ENCODE measurements around the gene IRF2BP2.

IRF2BP2 gene

DNA sequence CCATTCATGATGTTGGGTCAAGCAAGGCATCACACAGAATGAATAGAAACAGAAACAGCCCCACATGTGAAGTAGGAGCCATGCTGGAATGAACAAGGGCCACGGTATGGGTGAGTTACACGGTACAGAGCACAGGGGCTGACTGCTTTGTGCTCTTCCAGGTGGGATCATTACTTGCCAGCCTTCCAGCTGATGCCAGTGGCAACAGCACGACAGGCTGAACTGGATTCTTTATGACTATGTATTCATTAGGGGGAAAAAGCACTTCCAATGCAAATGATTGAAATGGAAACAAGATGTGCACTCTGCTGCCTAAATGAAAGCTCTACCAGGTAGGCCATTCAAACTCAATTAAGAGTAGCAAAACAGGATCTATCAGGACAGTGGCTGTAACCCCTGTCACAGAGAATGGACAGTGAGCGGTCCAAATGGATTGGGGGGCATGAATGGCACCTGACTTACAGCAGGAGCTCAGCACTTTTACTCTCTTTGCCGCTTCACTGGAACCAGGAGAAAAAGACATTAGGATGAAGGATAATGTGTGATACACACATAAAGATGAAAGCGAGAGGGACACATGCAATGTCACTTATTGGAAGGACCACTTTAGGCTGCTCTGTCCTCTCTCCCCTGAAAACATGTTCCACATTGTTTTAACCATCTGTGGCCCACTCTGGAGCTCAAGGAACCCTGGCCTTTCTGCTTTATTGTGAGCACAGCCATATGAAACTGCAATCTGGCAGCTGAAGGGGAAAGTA is 23.4 kb upstream of the IRF2BP2 start:
- no peak for DNase-seq

DNA sequence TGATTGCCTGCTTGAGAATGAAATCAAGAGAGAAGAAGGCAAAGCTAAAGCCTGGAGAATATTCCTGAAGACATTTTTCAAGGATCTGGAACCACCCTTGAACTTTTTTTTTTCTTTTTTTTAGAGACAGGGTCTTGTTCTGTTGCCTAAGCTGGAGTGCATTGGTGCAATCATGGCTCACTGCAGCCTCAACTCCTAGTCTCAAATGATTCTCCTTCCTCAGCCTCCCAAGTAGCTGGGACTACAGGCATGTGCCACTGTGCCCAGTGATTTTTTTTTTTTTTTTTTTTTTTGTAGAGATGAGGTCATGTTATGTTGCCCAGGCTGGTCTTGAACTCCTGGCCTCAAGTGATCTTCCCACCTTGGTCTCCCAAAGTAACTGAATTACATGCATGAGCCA is 22.2 kb upstream of the IRF2BP2 start:
- DNase-seq, result no peak

DNA sequence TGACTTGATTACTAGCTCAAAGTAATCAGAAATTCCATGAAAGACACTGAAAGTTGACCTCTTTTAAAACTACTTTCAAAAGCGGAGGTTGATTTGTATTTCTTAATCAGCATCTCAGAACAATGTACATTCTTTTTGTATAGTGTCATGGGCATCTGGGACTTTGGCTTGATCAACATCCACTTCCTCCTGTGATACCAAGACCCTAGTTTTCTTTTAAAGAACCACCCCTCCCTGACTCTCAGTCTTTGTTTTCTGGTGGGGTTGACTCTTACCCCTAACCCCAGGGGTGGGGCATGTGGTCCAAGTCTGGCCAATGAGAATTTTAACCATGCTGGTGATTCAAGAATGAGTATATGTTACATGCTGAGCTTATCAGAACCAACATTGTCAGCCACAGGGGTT is 21.7 kb upstream of the IRF2BP2 start:
- DNase-seq, result no peak

DNA sequence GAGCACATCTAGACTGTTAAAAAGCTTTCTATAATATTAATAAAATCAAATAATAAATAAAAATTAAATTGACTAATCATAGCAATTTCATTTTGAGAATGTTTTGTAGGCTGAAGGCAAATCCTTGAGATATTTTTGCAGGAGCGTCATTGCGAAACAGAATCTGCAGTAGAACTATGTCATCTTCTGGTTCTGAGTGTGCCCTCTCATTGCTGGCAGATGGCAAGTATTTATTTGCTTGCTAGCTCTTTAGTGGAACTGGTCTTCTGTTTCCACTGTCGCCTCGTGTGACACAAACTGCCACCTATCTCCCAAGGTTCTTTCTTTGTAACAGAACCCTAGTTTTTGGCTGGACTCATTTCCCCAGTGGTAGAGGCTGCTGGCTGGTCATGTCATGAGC is 19.0 kb upstream of the IRF2BP2 start:
- no peak for DNase-seq

DNA sequence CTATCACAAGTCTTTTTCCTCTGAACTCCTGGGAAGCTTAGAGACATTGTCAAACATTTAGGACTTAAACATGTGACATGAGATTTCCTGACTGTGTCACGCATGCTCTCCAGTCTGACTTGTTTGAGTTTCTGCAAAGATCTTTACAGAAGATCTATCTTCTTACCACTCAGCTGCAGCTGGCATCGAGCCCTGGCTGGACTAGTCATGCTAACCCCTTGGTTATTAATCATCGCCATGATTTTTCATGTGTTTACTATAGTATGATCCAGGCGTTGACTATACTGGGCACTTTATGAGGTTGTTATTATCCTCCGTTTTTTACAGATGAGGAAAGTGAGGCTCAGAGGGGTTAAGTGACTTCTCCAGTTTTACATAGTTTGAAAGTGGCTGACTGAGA is 18.1 kb upstream of the IRF2BP2 start:
- DNase-seq, result no peak

DNA sequence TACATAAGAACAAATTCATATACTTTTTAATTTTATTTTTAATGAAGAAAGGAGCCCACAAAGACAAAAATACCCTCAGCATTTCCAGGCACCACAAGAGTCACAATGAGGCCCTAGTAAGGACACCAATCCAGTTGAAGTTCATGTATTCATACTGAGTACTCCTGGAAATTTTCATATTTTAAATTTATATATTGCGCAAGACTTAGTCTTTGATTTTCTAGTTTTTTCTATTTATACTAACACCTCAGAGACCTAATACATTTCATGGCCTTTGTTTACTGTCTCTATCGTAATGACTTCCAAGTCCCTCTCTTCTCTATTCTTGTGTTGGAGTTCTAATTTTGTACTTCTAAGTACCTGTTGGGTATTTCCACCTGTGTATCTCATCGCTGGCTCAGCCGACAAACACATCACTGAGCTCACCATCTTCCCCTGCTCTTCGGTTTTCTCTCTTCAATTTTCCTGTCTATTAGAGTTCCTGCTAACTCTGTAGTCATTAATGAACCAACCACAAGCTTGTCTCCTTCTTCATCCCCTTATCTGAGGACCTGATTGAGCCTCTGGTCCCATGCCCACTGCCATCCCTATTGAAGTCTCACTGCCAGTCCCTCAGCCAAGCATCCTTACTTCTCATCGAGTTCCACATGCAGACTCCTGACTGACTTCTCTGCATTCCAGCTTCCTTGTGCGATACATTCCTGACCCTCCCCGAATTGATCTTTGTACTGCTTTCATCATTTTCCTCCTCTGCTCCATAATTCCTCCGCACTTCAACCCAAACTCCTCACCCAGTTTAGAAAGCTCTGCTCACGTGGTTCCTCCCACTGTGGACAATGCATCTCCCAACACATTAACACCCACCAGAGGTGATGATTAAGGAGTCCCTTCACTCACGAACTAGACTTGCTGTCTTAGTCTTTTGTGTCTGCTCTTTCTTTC is 17.3 kb upstream of the IRF2BP2 start:
- no peak for DNase-seq

DNA sequence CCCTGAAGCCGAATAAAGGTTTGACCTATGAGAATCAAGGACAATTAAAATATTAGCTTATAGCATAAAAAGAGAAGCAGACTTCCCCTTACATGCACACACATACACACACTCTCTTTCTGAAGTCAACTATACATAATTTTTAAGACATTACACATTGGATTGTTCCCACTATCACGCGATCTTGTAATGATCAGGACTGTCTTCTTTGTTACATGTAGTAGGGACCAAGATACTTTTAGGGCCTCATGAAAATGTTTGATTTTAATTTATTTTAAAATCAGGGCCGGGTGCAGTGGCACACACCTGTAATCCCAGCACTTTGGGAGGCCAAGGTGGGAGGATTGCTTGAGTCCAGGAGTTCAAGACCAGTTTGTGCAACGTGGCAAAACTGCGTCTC is 16.4 kb upstream of the IRF2BP2 start:
- DNase-seq, result no peak

DNA sequence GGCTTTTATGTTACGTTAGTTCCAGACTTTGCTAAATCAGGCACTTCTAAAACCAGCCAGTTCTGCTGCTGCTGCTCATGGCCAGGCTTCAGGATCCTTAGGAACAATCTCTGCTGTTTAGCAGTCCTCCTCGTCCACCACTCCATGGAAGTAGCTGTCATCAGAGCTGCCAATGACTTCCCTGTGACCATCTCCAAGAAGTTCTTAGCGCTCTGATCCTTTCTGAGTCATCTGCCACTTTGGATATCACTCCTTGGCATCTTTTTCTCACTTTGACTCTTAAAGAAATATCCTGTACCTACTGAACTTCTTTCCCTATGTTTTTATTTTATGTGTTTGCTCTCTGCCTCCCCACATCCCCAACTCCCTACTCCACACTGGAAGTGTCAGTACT is 14.7 kb upstream of the IRF2BP2 start:
- no peak for DNase-seq

DNA sequence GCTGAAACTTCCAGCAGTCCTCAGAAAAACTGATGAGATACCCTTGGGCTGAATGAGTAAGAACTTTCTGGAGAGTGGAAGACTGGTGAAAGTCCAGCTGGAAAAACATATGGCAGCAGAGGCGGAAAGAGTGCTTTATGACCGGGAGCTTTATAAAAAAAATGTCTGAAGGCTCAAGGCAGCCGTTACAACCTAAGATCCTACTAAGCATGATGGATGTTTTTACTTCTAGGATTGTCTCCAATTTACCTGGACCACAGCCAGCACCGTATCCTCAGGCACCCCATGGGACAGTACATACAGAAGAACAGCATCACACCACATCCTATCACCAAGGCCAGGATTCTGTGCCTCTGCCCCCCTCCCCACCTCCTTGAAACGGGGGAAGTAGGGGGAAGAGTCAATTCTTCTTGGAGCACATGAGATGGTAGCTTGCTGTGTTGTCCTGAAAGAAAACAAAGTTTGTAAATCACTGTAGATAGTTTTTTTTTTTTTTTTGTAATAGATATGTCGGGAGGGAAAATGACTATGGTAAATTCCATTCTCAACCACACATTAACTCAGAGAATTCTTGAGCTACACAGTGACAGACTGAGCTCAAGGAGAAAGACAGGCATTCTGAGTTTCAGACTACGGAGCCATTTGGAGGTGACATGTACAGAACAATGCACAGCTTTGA is 11.8 kb upstream of the IRF2BP2 start:
- peak; percentile 88 for DNase-seq

DNA sequence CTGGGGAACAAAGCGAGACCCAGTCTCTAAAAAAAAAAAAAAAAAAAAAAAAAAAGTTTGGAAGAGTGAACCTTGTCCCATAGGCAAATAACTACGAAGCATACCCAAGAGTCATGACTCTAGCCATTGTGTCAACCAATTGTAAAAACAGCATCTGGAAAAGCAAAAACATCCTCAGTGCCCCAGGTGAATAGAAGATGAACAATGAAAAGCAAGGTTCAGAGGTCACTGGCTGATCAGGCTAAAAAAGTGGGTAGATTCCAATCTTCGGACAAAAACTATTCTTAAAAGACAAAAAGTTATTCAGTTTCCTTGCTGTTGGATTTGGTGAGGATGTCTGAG is 11.1 kb upstream of the IRF2BP2 start:
- no peak for DNase-seq

DNA sequence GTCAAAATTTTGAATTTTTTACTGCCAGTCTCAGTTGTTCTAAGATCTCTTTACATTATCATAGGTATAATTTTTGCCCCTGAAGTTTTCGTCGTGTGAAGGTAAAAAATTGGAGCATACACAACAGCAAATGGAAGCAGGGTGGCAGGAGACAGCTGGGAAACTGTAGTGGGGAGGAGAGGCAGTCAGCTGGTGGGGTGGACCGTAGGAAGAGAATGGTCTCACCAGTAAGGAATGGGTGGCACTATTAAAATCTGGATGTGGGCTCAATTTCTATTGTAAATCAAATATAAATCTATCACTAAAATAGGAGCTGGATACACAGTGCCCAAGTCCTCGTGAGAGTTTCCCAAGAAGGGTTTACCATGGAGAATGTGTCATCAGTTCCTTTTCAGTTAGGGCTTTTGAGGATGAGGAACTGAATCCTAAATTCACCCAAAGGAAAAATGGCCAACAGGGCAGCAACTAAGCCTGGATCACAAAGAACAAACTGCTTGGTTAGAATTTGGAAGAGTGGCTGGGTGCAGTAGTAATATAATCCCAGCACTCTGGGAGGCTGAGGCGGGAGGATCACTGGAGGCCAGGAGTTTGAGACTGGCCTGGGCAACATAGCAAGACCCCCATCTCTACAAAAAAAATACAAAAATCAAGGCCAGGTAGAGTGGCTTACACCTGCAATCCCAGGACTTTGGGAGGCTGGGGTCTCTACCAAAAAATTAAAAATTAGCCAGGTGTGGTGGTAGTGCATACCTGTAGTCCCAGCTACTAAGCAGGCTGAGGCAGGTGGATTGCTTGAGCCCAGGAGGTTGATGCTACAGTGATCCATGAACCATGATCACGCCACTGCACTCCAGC is 10.5 kb upstream of the IRF2BP2 start:
- DNase-seq, result no peak

DNA sequence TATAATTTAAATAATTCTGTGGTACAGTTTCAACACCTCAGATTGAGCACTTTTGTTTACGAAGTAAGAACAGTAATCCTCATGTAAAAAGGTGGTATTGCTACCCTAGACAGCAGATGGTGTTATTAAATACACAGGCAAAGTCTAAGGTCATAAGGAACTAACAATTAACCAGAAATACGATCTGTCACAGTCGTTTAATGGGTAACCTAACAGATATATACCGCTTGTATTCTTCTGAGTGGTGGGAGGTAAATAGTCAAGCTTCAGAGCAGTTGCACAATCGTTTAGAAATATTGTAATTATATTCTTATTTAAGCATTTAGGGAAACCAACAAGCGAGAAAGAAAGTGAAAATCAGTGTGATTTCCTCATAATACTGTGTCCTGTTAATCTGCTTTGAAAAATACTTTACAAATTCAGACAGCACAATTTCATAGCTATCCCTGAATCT is 9.8 kb upstream of the IRF2BP2 start:
- no peak for DNase-seq

DNA sequence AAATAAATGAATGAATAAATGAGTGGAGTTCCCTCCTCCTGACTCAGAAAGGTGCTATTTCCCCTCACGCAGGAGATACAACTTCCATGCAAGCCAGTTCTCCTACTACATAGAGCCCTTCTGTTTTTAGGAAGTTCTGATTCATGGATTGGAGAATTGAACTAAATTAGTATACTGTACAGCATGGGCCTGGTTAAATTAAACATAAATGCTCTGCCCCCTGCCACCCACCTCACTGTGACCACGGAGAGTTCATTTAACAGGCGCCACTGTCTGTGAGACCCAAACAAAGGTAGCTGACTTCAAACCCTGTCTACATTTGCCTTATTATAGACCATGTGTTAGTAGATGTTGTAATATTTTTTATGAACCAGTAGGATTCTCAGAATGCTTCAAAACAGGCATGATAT is 9.1 kb upstream of the IRF2BP2 start:
- no peak for DNase-seq

DNA sequence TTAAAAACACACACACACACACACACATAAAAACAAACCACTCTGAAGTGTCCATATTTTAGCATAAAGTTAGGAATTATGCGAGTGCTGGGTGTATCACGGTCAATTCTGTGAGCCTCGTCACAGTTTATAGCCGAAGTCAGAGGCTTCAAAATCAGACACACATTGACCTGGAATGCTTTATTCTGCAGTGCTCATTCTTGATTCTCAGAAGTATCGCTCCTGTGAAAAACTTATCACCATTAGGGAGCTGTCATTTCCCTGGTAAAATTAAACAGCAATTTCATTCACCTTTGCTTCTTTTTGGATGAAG is 8.7 kb upstream of the IRF2BP2 start:
- DNase-seq, result no peak

DNA sequence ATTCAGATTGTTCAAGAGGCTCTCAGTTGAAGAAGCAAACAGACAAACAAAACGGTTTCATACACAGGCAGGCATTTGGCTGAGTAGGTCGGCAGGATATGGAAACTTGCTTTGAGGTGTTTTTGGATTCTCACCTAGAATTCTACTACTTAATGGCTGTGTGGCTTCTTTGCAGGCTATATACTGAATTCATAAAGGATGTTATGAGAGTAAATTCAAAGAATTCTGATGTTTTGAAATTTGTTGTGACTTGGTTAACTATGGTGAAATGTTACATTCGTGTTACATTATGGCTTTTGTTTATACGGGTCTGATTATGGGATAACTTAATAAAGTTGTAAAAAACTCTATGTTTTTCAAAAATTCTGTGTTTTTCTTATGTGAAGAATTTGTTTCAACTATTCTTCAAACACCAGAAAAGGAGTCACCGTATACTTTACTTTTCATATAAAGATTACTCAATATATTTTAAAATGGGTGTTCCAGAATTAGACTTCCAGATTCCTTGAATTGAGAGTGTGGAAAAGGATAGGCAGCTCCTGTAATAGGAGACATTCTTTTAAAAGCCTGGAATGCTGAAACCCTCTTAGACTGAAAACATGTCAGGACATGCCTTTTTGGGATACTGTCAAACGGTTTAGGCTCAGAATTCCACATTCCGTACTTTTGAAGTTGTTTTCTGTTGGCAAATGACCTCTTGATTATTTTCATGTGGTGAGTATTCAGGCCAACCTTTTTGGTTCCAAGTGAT is 8.2 kb upstream of the IRF2BP2 start:
- no peak for DNase-seq

DNA sequence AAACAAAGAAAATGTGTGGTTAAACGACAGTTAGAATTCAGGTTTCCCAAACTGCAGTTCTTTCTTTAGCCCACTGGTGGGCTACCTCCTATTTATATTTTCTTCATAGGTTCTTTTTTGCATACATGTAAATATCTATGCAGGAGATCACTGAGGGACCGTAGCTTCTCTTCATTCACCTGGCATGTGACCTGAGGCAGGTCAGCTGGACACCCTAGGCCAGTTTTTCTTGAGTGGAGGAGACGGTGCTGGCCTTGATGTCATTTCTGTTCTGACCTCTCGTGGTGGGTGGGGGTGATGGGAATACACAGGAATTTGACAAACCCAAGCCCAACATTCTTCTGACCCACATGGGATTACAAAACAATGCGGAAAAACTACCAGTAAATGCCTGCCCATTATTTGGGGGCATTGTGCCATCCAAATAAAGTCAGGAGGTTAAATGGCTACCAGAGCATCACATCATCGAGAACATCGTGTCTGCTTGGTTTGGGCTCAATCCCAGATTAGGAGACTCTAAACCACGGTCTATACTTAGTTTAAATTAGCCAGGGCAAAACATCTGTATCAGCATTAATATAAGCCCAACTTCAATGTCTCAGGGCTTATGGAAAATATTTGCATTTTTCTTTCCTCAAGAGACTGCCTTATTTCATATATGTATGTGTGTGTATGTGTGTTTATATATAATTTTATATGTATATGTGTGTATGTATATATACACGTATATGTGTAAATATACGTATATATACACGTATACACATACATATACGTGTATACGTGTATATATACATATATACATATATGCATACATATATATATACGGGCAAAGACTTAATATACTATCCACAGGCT is 7.4 kb upstream of the IRF2BP2 start:
- DNase-seq, result peak; percentile 41

DNA sequence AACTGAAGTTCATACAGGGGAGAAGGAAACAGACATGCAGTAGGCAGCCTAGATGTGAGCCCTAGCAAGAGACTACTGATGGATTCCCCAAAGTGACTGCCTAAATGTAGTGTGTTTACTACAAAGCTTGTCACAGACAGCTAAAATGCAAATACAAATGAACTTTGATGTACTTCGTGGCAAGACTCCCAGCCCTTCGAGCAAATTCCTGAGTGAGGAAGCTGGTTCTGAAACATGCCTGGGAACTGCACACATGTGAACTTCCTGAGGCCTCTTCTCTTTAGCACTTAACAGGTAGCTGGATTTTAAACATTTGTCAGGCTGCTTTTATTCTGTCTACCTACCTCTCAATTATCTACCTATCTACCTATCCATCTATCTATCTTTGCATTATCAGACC is 6.7 kb upstream of the IRF2BP2 start:
- no peak for DNase-seq

DNA sequence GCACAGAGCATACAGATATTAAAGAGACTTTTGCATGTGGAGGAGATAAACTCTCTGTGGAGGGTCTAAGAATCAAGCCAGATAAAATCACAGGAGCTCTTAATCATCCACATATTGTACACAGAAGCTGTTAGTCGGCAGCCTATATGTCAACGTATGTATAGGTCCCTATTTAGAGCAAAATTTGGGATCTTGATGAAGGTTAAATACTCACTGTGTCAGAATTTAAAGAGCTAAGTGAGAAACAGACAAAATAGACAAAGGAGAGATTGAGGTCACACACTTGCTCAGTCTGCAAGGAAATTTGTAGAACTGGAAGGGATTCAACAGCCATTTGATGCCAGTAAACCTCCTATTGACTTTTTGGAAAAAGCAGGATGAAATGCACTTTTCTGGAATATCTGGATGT is 4.1 kb upstream of the IRF2BP2 start:
- DNase-seq, result no peak

DNA sequence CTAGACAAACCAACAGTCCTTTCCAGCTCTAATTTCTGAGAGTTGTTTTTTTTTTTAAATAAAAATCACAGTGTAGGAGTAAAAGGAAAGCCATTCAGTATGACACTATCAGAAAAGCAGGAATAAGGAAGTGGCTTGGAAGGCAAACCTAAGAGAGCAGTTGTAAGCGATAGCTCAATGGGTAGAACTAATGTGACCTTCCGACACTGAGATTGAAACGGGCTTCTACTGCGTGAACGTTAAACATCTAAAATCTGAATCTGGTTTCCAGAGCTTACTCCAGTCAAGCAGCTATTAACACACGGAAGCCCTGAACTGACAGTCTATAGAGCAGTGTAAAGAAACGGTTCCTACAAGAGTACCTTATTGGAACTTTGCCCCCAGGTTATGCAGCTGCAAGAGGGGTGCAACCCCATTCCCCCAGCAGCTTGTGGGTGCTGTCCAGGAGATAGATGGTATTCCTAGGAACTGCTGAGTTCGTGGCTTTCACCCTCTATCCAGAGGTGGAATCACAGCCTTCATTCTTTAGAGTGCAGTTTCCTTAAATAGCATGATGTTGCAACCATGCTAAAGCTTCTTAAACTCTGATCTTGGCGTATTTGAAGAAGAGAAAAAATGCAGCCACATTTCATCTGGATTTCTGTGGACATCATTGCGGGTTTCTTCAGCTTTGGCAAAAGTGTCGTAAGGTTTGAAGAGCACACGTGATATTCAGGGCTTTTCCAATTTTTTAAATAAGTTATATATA is 3.3 kb upstream of the IRF2BP2 start:
- peak; percentile 44 for DNase-seq
